NT2/D1 (cell line): ENCODE results near the gene SSH2.

ENCODE experiments used
- SUZ12 ChIP-seq: IDR thresholded peaks from 2 replicates; pipeline ENCODE4 v1.6.1; 2011; ENCODE audit not compliant: insufficient read length, insufficient read depth; ENCODE audit errors: extremely low read depth
- ZNF274 ChIP-seq: IDR thresholded peaks from 2 replicates; pipeline ENCODE4 v1.6.1; 2011; ENCODE audit warnings: mild to moderate bottlenecking, low read depth, low read length

- no peak for TF ChIP-seq SUZ12
- no peak for TF ChIP-seq ZNF274
These were observed 338.1 kb downstream of the SSH2 start for GRCh38 chr17:29591737-29592608.
